ENCODE measurements around the gene NXN. TPM values are rescaled to one million over a fixed set of nuclear protein-coding genes. Genes with fewer than 3 reads are reported as not detected.

NXN gene
- total and polyA plus RNA-seq, 2 donors (not counting 1 experiment from before 2014, with no cell fraction given) = 0.04 to 0.17 TPM

DNA sequence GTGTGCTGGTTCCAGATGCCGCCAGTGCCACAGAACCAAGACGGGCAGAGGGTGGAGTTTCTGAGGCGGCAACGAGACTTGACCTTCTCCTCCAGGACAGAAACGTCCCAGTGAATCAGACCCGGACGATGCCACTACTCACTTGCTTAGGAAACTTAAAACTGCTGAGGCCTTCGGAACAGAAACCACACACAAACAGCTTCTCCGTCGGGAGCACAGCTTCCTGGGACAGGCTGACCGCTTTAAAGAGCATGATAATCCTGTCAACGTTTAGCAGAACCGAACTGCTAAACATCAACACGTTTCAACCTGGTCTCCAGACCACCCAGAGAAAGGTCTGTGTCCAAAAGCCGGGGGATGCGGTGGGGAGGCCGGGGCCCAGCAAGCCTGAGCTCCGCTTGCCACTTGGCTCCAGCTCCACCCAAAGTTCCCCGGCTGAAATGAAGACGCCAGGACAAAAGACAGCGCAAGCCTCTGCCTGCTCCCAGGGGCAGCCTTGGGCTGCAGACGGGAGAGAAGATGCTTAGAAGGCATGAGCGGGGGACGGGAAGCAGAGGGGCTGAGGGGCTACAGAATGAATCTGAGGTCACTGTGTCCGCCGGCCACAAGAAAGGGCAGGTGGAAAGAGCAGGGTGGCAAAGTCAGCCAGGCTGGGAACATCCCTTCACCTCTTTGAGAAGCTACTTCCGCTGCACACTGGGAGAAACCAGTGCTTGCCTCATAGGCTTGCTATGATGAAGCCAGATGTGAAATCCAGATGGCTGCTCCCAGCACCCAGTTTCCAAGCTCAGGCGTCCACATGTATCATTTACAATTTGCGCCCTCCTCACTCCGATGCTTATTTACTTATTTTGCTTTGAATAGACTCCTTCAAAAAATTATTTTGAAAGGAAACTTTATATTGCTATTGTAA is 128.5 kb downstream of the NXN start:
- POLR2A ChIA-PET = no interaction called here
- Mint-ChIP-seq H3K9me3 (ENCODE audit: insufficient read depth) (no peaks in the 10 kb centered on the region), H3K27ac (no peak overlapping the region), H3K27me3 (peaks cover 50% of the 10 kb centered on the region), H3K4me1 (peaks cover 4% of the 10 kb centered on the region), H3K4me3 (no peak overlapping the region)
- CTCF ChIA-PET = interaction anchor here (0.5 kb wide), 1 partner anchor 721 kb away, joined by 4 read pairs; no protein-coding TSS in a partner anchor
- Histone ChIP-seq H3K4me3 (ENCODE audit: control extremely low read depth in 1 of 5, extremely low read depth in 1 of 5, insufficient read depth in 1 of 5, low read depth in 2 of 5, low read length in 4 of 5) (no peak overlapping the region), H3K79me2 (ENCODE audit: control insufficient read depth, insufficient read depth, low read length) (no peaks in the 10 kb centered on the region), H3K4me2 (replicated peaks; ENCODE audit: low read depth, low read length, poor library complexity, severe bottlenecking) (no peak overlapping the region), H3K27ac (ENCODE audit: low read length in 2 of 2) (no peak overlapping the region), H4K20me1 (ENCODE audit: control insufficient read depth, insufficient read depth, low read length, poor library complexity, severe bottlenecking) (no peaks in the 10 kb centered on the region), H3K27me3 (replicated peaks in 1 of 4; ENCODE audit: control extremely low read depth in 1 of 4, control insufficient read depth in 3 of 4, insufficient read depth in 4 of 4, low read length in 3 of 4) (peaks cover 0 to 17% (median 1%) of the 10 kb centered on the region in 4 experiments), H3K9me3 (ENCODE audit: control extremely low read depth in 1 of 3, control insufficient read depth in 2 of 3, insufficient read depth in 1 of 3, low read length in 2 of 3) (no peaks in the 10 kb centered on the region), H2AFZ (ENCODE audit: insufficient read depth, low read depth, low read length, poor library complexity, severe bottlenecking) (no peak overlapping the region), H3K9ac (ENCODE audit: low read length) (no peak overlapping the region), H3K36me3 (replicated peaks in 1 of 2; ENCODE audit: control extremely low read depth in 1 of 2, control insufficient read depth in 1 of 2, extremely low read depth in 1 of 2, insufficient read depth in 2 of 2, low read length in 1 of 2) (no peaks in the 10 kb centered on the region), H3K4me1 (ENCODE audit: control insufficient read depth in 2 of 2, insufficient read depth in 2 of 2, low read length in 2 of 2) (no peaks in the 10 kb centered on the region)
- ATAC-seq (ENCODE audit: low read depth) = no peak
- intact Hi-C loops (cut with micrococcal nuclease) = no loop called here
- DNase-seq = no peak
- 80% methylated on average over 25 of the region's 30 CpGs for WGBS (ENCODE audit: insufficient coverage)
- TF ChIP-seq EZH2 (IDR thresholded peaks at IDR 0.05; ENCODE audit: borderline replicate concordance, insufficient read depth, low read depth, low read length, poor library complexity, severe bottlenecking) = no peak
- TF ChIP-seq, protein P1, sequence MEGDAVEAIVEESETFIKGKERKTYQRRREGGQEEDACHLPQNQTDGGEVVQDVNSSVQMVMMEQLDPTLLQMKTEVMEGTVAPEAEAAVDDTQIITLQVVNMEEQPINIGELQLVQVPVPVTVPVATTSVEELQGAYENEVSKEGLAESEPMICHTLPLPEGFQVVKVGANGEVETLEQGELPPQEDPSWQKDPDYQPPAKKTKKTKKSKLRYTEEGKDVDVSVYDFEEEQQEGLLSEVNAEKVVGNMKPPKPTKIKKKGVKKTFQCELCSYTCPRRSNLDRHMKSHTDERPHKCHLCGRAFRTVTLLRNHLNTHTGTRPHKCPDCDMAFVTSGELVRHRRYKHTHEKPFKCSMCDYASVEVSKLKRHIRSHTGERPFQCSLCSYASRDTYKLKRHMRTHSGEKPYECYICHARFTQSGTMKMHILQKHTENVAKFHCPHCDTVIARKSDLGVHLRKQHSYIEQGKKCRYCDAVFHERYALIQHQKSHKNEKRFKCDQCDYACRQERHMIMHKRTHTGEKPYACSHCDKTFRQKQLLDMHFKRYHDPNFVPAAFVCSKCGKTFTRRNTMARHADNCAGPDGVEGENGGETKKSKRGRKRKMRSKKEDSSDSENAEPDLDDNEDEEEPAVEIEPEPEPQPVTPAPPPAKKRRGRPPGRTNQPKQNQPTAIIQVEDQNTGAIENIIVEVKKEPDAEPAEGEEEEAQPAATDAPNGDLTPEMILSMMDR (IDR thresholded peaks at IDR 0.05) = no peak

All from B cell (primary cell).